Mucosa of stomach (tissue), 1 donor: Measurements from ENCODE around the gene HYAL2.
A peak's percentile ranks its signal among the peaks of the same experiment; 100 is the strongest.

Experiments used
- H3K27me3 ChIP-seq: one replicate; pipeline ENCODE4 v1.7.0; 2013; ENCODE audit warnings: mild to moderate bottlenecking, low read length; ENCODE audit not compliant: control insufficient read depth, insufficient read depth
- H3K36me3 ChIP-seq: one replicate; pipeline ENCODE4 v1.7.0; 2013; ENCODE audit warnings: low read length; ENCODE audit not compliant: control insufficient read depth, insufficient read depth
- H3K4me1 ChIP-seq: one replicate; pipeline ENCODE4 v1.7.0; 2013; ENCODE audit warnings: mild to moderate bottlenecking, low read length; ENCODE audit not compliant: control insufficient read depth, insufficient read depth
- H3K4me3 ChIP-seq: one replicate; pipeline ENCODE4 v1.7.0; 2013; ENCODE audit warnings: low read length
- H3K9ac ChIP-seq: one replicate; pipeline ENCODE4 v1.7.0; 2013; ENCODE audit warnings: mild to moderate bottlenecking, low read length, moderate library complexity
- H3K9me3 ChIP-seq: one replicate; pipeline ENCODE4 v1.7.0; 2013; ENCODE audit warnings: mild to moderate bottlenecking, low read length, moderate library complexity; ENCODE audit not compliant: control insufficient read depth
- donor health status: Pancreatic carcinoma.

Gene HYAL2

GRCh38 chr3:50297384-50297775 lies 25.2 kb downstream of the HYAL2 start:
- H3K4me3 ChIP-seq: no peak overlapping the region
- H3K9ac ChIP-seq: no peak overlapping the region
- no peaks in the 10 kb centered on the region for H3K9me3 ChIP-seq
- H3K4me1 ChIP-seq: peaks cover 53% of the 10 kb centered on the region
- H3K36me3 ChIP-seq: no peaks in the 10 kb centered on the region
- H3K27me3 ChIP-seq: no peaks in the 10 kb centered on the region

- Histone ChIP-seq H3K4me3 (no peak overlapping the region), H3K9ac (no peak overlapping the region), H3K27me3 (no peaks in the 10 kb centered on the region), H3K36me3 (no peaks in the 10 kb centered on the region), H3K4me1 (peaks cover 48% of the 10 kb centered on the region), H3K9me3 (no peaks in the 10 kb centered on the region)
Measured at GRCh38 chr3:50296721-50297383, 25.7 kb downstream of the HYAL2 start.

- H3K9me3 ChIP-seq: no peaks in the 10 kb centered on the region
- H3K36me3 ChIP-seq: no peaks in the 10 kb centered on the region
- peaks cover 49% of the 10 kb centered on the region for H3K4me1 ChIP-seq
- H3K9ac ChIP-seq: no peak overlapping the region
- H3K27me3 ChIP-seq: no peaks in the 10 kb centered on the region
- no peak overlapping the region for H3K4me3 ChIP-seq
Measured at GRCh38 chr3:50295553-50296431, 26.8 kb downstream of the HYAL2 start.

- Histone ChIP-seq H3K4me3 (no peak overlapping the region), H3K36me3 (peaks cover 1% of the 10 kb centered on the region), H3K9ac (no peak overlapping the region), H3K27me3 (no peaks in the 10 kb centered on the region), H3K9me3 (no peaks in the 10 kb centered on the region), H3K4me1 (peaks cover 47% of the 10 kb centered on the region)
Measured at GRCh38 chr3:50294492-50295403, 27.8 kb downstream of the HYAL2 start.

GRCh38 chr3:50294089-50294488 lies 28.5 kb downstream of the HYAL2 start:
- Histone ChIP-seq H3K9ac (no peak overlapping the region), H3K4me1 (peaks cover 46% of the 10 kb centered on the region)

GRCh38 chr3:50293079-50293801 lies 29.3 kb downstream of the HYAL2 start:
- peak overlapping the region; percentile 87 for H3K4me3 ChIP-seq
- peaks cover 9% of the 10 kb centered on the region for H3K36me3 ChIP-seq
- no peaks in the 10 kb centered on the region for H3K9me3 ChIP-seq
- H3K4me1 ChIP-seq: peaks cover 37% of the 10 kb centered on the region
- H3K27me3 ChIP-seq: no peaks in the 10 kb centered on the region
- peak overlapping the region; percentile 75 for H3K9ac ChIP-seq

More at GRCh38 chr3:50294089-50294488, 28.5 kb downstream of the HYAL2 start:
- Histone ChIP-seq H3K27me3 (no peaks in the 10 kb centered on the region), H3K4me3 (no peak overlapping the region), H3K9me3 (no peaks in the 10 kb centered on the region), H3K36me3 (peaks cover 6% of the 10 kb centered on the region)

GRCh38 chr3:50292159-50293078 lies 30.1 kb downstream of the HYAL2 start, which contains the start of gene IFRD2:
TSS of gene IFRD2 (minus strand) at chr3:50292429. CDS start at chr3:50292274, 155 bp downstream.
- H3K4me1 ChIP-seq: peaks cover 29% of the 10 kb centered on the region
- peak within 1 kb of the TSS; percentile 89 for H3K9ac ChIP-seq
- H3K36me3 ChIP-seq: peaks cover 9% of the 10 kb centered on the region
- H3K9me3 ChIP-seq: no peaks in the 10 kb centered on the region
- H3K27me3 ChIP-seq: no peaks in the 10 kb centered on the region
- peak within 1 kb of the TSS; percentile 87 for H3K4me3 ChIP-seq

GRCh38 chr3:50290161-50290641 lies 32.3 kb downstream of the HYAL2 start:
- Histone ChIP-seq H3K9ac (peak overlapping the region; percentile 42), H3K9me3 (no peaks in the 10 kb centered on the region), H3K27me3 (no peaks in the 10 kb centered on the region), H3K4me3 (no peak overlapping the region), H3K36me3 (peaks cover 9% of the 10 kb centered on the region), H3K4me1 (peaks cover 27% of the 10 kb centered on the region)

GRCh38 chr3:50289130-50289529 lies 33.4 kb downstream of the HYAL2 start:
- peaks cover 9% of the 10 kb centered on the region for H3K36me3 ChIP-seq
- no peaks in the 10 kb centered on the region for H3K9me3 ChIP-seq
- peaks cover 27% of the 10 kb centered on the region for H3K4me1 ChIP-seq
- no peak overlapping the region for H3K4me3 ChIP-seq
- H3K9ac ChIP-seq: no peak overlapping the region
- no peaks in the 10 kb centered on the region for H3K27me3 ChIP-seq

- no peak overlapping the region for H3K9ac ChIP-seq
- H3K27me3 ChIP-seq: no peaks in the 10 kb centered on the region
- H3K4me1 ChIP-seq: peaks cover 25% of the 10 kb centered on the region
- H3K9me3 ChIP-seq: no peaks in the 10 kb centered on the region
- H3K4me3 ChIP-seq: no peak overlapping the region
- H3K36me3 ChIP-seq: peaks cover 9% of the 10 kb centered on the region
Measured at GRCh38 chr3:50288387-50289007, 34.0 kb downstream of the HYAL2 start.
